Astrocyte of the hippocampus (primary cell): ENCODE data around the gene TCEANC2.
A peak's percentile ranks its signal among the peaks of the same experiment; 100 is the strongest.

Source experiments
- DNase-seq: peaks from one replicate; pipeline ENCODE4 v3.0.0; 2011; ENCODE audit warnings: low read depth, low spot score

TCEANC2 gene

GRCh38 chr1:54135436-54136120 is 82.2 kb downstream of the TCEANC2 start:
- DNase-seq: peak; percentile 33

GRCh38 chr1:54136269-54136896 is 83.0 kb downstream of the TCEANC2 start:
- no peak for DNase-seq

GRCh38 chr1:54136963-54137533 is 83.6 kb downstream of the TCEANC2 start:
- DNase-seq: no peak

GRCh38 chr1:54137534-54138061 is 84.2 kb downstream of the TCEANC2 start:
- DNase-seq: peak; percentile 70

- no peak for DNase-seq
Measured at GRCh38 chr1:54138994-54139393, 85.6 kb downstream of the TCEANC2 start.

- no peak for DNase-seq
Measured at GRCh38 chr1:54139711-54140110, 86.3 kb downstream of the TCEANC2 start.

- DNase-seq: no peak
Measured at GRCh38 chr1:54142146-54142900, 88.9 kb downstream of the TCEANC2 start.

- DNase-seq: no peak
Measured at GRCh38 chr1:54144366-54144765, 91.0 kb downstream of the TCEANC2 start.

- DNase-seq: no peak
Measured at GRCh38 chr1:54149734-54150133, 96.3 kb downstream of the TCEANC2 start.

GRCh38 chr1:54151013-54151412 is 97.6 kb downstream of the TCEANC2 start:
- DNase-seq: no peak

GRCh38 chr1:54152696-54153095 is 99.3 kb downstream of the TCEANC2 start, which contains the start of gene CDCP2:
Gene CDCP2, minus strand, starts transcription at chr1:54153000. Its CDS starts 78 bp downstream, at chr1:54152922.
- no peak for DNase-seq

- DNase-seq: peak; percentile 70
Measured at GRCh38 chr1:54153535-54154439, 100.4 kb downstream of the TCEANC2 start.
